ENCODE data around the gene C19orf33. TPM values are rescaled to one million over a fixed set of nuclear protein-coding genes. Genes with fewer than 3 reads are reported as not detected.
A peak's percentile ranks its signal among the peaks of the same experiment; 100 is the strongest.

The C19orf33 gene
- total RNA-seq, 4 donors from 2014 or later, result 354 to 843 (median 469) TPM

DNA sequence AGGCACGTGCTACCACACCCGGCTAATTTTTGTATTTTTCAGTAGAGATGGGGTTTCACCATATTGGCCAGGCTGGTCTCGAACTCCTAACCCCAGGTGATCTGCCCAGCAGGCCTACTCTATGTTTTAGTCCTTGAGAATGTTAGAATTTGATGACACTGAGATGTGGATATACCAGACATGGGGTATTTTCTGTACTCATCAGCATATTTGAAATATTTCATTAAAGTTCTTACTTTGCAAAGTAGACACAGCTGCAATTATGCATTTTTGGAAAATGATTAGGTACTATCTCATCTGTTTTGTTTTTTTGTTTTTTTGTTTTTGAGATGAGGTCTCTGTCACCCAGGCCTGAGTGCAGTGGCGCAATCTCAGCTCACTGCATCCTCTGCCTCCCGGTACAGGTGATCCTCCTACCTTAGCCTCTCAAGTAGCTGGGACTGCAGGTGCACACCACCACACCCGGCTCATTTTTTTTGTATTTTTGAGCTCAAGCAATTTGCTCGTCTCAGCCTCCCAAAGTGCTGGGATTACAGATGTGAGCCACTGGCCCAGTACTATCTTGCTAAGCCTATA is 27.0 kb upstream of the C19orf33 start:
- Histone ChIP-seq H3K36me3 (peaks cover 0 to 4% (median 0%) of the 10 kb centered on the region in 3 donors), H3K4me1 (peaks cover 16 to 93% (median 37%) of the 10 kb centered on the region in 3 donors), H3K27me3 (no peaks in the 10 kb centered on the region), H3K9me3 (no peaks in the 10 kb centered on the region), H3K4me3 (peak overlapping the region in 1 of 4 donors; percentile 25), H3K27ac (peak overlapping the region; percentile 71 to 85 (median 82))
- WGBS, 2 donors, result 82 to 90% methylated on average over 7 of the region's 7 CpGs
- DNase-seq, result no peak
- intact Hi-C loops (cut with DNase I), result no loop called here
- TF ChIP-seq, protein P1, sequence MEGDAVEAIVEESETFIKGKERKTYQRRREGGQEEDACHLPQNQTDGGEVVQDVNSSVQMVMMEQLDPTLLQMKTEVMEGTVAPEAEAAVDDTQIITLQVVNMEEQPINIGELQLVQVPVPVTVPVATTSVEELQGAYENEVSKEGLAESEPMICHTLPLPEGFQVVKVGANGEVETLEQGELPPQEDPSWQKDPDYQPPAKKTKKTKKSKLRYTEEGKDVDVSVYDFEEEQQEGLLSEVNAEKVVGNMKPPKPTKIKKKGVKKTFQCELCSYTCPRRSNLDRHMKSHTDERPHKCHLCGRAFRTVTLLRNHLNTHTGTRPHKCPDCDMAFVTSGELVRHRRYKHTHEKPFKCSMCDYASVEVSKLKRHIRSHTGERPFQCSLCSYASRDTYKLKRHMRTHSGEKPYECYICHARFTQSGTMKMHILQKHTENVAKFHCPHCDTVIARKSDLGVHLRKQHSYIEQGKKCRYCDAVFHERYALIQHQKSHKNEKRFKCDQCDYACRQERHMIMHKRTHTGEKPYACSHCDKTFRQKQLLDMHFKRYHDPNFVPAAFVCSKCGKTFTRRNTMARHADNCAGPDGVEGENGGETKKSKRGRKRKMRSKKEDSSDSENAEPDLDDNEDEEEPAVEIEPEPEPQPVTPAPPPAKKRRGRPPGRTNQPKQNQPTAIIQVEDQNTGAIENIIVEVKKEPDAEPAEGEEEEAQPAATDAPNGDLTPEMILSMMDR (IDR thresholded peaks at IDR 0.05), result no peak
- no peak for TF ChIP-seq POLR2A (IDR thresholded peaks at IDR 0.05)

DNA sequence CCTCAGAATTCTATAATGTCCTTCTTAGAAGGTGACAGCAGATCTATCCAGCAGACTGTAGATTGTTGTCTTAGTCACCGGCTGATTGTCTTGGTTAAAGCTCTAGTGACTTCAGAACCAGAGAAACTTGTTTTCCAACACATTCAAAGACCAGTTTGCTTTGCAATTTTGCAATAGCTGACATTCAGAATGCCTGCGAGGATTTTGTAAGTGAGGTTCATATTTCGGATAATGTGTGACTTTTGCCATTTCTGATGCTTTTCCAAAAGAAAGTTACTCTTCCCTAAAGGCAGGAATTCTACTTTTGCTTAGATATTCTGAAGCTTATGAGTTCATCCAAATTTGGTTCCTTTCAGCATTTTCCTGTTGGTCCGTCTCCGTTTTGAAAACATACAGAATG is 26.5 kb upstream of the C19orf33 start:
- no peaks in the 10 kb centered on the region for H3K9me3 ChIP-seq
- H3K4me1 ChIP-seq, result peaks cover 16 to 98% (median 37%) of the 10 kb centered on the region in 3 donors
- H3K4me3 ChIP-seq, result peak overlapping the region in 1 of 4 donors; percentile 25
- intact Hi-C loops (cut with DNase I), result no loop called here
- no peak for TF ChIP-seq POLR2A (IDR thresholded peaks at IDR 0.05)
- TF ChIP-seq, protein P1 (IDR thresholded peaks at IDR 0.05), result no peak
- H3K27me3 ChIP-seq, result no peaks in the 10 kb centered on the region
- peak overlapping the region; percentile 71 to 85 (median 82) for H3K27ac ChIP-seq
- WGBS, 2 donors, result 31 to 37% methylated on average over 5 of the region's 5 CpGs
- peaks cover 0 to 4% (median 0%) of the 10 kb centered on the region in 3 donors for H3K36me3 ChIP-seq
- no peak for DNase-seq

DNA sequence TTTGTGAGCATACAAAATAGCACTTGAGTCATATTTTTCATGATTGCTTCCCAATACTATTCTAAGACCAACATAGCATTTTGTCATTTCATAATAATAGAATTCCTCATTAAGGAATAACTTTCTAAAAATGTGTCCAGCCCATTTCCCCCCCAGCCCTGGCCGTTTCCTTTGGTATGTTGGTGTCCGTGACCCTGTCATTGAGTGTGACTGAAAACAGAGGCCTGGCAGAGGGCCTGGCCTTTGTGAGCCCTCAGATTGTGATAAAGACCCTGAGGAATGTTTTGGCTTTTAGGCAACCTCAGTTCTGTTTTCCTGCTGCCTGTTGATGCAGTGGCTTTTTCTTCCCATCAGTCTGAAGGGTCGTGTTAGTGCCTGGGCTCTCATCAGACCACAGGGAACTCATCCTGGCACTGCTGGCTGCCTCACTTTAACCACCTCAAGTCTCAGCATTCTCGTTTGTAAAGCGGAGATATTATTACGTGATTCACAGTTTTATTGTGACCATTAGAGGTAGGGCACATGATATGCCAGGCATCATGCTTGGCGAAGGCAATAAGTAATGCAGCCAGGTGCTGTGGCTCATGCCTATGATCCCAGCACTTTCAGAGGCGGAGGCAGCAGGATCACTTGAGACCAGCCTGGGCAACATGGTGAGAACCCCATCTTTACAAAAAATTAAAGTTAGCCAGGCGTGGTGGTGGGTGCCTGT is 25.9 kb upstream of the C19orf33 start:
- no peaks in the 10 kb centered on the region for H3K9me3 ChIP-seq
- TF ChIP-seq, protein P1 (IDR thresholded peaks at IDR 0.05), result no peak
- TF ChIP-seq POLR2A (IDR thresholded peaks at IDR 0.05), result no peak
- 43 to 60% methylated on average over 8 to 9 of the region's 9 CpGs for WGBS, 2 donors
- no peak for DNase-seq
- intact Hi-C loops (cut with DNase I), result no loop called here
- peaks cover 0 to 4% (median 0%) of the 10 kb centered on the region in 3 donors for H3K36me3 ChIP-seq
- H3K27ac ChIP-seq, result peak overlapping the region; percentile 71 to 85 (median 82)
- H3K27me3 ChIP-seq, result no peaks in the 10 kb centered on the region
- H3K4me3 ChIP-seq, result peak overlapping the region in 1 of 4 donors; percentile 25
- H3K4me1 ChIP-seq, result peaks cover 16 to 100% (median 38%) of the 10 kb centered on the region in 3 donors

DNA sequence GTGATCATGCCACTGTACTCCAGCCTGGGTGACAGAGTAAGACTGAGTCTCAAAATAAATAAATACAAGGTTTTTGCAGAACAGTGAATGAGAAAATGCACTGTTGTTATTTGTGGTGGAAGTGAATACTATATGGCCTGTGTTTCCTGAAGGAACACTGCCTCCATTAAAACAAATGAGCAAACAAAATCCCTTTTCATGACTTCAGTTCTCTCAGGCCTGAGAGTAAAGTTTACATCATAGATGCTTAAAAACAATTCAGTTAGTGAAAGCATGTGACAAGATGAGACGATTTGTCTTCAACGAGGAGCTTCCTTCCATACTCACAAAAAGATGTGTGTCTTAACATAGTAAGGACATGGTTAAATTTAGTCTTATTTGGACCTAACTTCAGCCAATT is 25.3 kb upstream of the C19orf33 start:
- Histone ChIP-seq H3K9me3 (no peaks in the 10 kb centered on the region), H3K27me3 (no peaks in the 10 kb centered on the region), H3K27ac (peak overlapping the region; percentile 71 to 85 (median 82)), H3K4me3 (no peak overlapping the region), H3K36me3 (peaks cover 0 to 4% (median 0%) of the 10 kb centered on the region in 3 donors), H3K4me1 (peaks cover 16 to 100% (median 43%) of the 10 kb centered on the region in 3 donors)
- DNase-seq, result no peak
- WGBS, 2 donors, result 49 to 51% methylated on average over 2 of the region's 2 CpGs
- intact Hi-C loops (cut with DNase I), result no loop called here
- TF ChIP-seq, protein P1 (IDR thresholded peaks at IDR 0.05), result no peak
- no peak for TF ChIP-seq POLR2A (IDR thresholded peaks at IDR 0.05)

Data from esophagus squamous epithelium (tissue), 5 donors.